HepG2 (cell line): ENCODE measurements around the gene ZFR. TPM values are rescaled to one million over a fixed set of nuclear protein-coding genes. Genes with fewer than 3 reads are reported as not detected.

Source experiments
- ATAC-seq: fragments of 200-7000 bp; cut with Tn5 transposase; 3 replicates; pipeline ENCODE4 v1.9.1; 2020; ENCODE audit warnings: mild to moderate bottlenecking, moderate library complexity
- BruUV-seq: library from RNA; stranded (reverse); fragments of 400-500 nt; replicated peaks from 2 replicates; lab custom pipeline; 2021; lab: Mats Ljungman, UMichigan
- CTCF ChIA-PET: fragments of 300-600 bp; formaldehyde crosslinking; extraction: SDS; loops from one replicate; lab custom pipeline; 2021; ENCODE audit warnings: low total read pairs, inconsistent platforms, low intra/inter-chr PET ratio; lab: Yijun Ruan, JAX
- POLR2A ChIA-PET: fragments of 350-600 bp; sonication (Branson Sonifier 250); formaldehyde crosslinking; loops from one replicate; lab custom pipeline; 2020; ENCODE audit warnings: antibody characterized with exemption, inconsistent platforms; lab: Yijun Ruan, JAX
- DNase-seq: peaks from one replicate; pipeline ENCODE4 v3.0.0-alpha.2; 2015; ENCODE audit warnings: low spot score
- FAIRE-seq: peaks from 3 replicates; lab custom pipeline; 2011; peaks lifted over from hg19 to GRCh38; lab: Jason Lieb, UNC
- H2AFZ ChIP-seq: one replicate; pipeline ENCODE4 v1.6.1; 2011; ENCODE audit warnings: low read length, inconsistent platforms
- H3K27ac ChIP-seq: fragments of 300-600 bp; 3 replicates; pipeline ENCODE4 v1.8.0; 2011; ENCODE audit warnings: mixed run types, mild to moderate bottlenecking, mixed read lengths, low read length, inconsistent platforms; ENCODE audit not compliant: insufficient read depth; ENCODE audit errors: extremely low read length
- H3K27me3 ChIP-seq, 2 experiments: fragments of 200-600 bp in 1 of 2; 2 replicates in 1 of 2; 3 replicates in 1 of 2; pipeline versions ENCODE4 v1.6.0 to v1.8.0; 2011; ENCODE audit warnings: low read length in 2 of 2, mild to moderate bottlenecking in 2 of 2, moderate library complexity in 2 of 2, inconsistent platforms in 1 of 2; ENCODE audit not compliant: insufficient read depth in 2 of 2, control insufficient read depth in 1 of 2
- H3K36me3 ChIP-seq, 2 experiments: fragments of 200-600 bp in 1 of 2; replicated peaks in 1 of 2; 2 replicates in 1 of 2; 3 replicates in 1 of 2; pipeline versions ENCODE4 v1.5.1 to v1.8.0; 2011; ENCODE audit warnings: low read length in 2 of 2, inconsistent platforms in 1 of 2; ENCODE audit not compliant: insufficient read depth in 2 of 2, control insufficient read depth in 1 of 2
- H3K4me1 ChIP-seq: 2 replicates; pipeline ENCODE4 v1.5.1; 2012; ENCODE audit warnings: low read length, inconsistent platforms; ENCODE audit not compliant: insufficient read depth
- H3K4me2 ChIP-seq: 2 replicates; pipeline ENCODE4 v1.6.0; 2011; ENCODE audit warnings: low read depth, low read length, inconsistent platforms
- H3K4me3 ChIP-seq, 3 experiments: fragments of 200-600 bp in 1 of 3; sonication (generic), shearing (Covaris generic) in 1 of 3; replicated peaks in 1 of 3; 2 replicates each; pipeline ENCODE4 v1.5.1; 2011 to 2016; ENCODE audit warnings: low read length in 3 of 3, inconsistent platforms in 2 of 3, low read depth in 2 of 3, mild to moderate bottlenecking in 2 of 3, control low read depth in 1 of 3, mixed read lengths in 1 of 3; ENCODE audit not compliant: insufficient read depth in 1 of 3
- H3K79me2 ChIP-seq: one replicate; pipeline ENCODE4 v1.6.1; 2011; ENCODE audit warnings: low read length, inconsistent platforms; ENCODE audit not compliant: insufficient read depth
- H3K9ac ChIP-seq: 2 replicates; pipeline ENCODE4 v1.6.0; 2011; ENCODE audit warnings: mild to moderate bottlenecking, low read depth, low read length, inconsistent platforms; ENCODE audit not compliant: insufficient read depth
- H3K9me3 ChIP-seq: 2 replicates; pipeline ENCODE4 v1.5.1; 2012; ENCODE audit warnings: mild to moderate bottlenecking, low read length
- H4K20me1 ChIP-seq: 2 replicates; pipeline ENCODE4 v1.6.0; 2011; ENCODE audit warnings: inconsistent platforms, mild to moderate bottlenecking, low read length, moderate library complexity; ENCODE audit not compliant: insufficient read depth
- CCAR2 ChIP-seq: fragments of 200-400 bp; formaldehyde crosslinking; optimal IDR thresholded peaks from 2 replicates; pipeline ENCODE3; 2018; ENCODE audit warnings: low read depth, mild to moderate bottlenecking, low read length, moderate library complexity
- DPF2 ChIP-seq: sonication (generic); formaldehyde crosslinking; IDR thresholded peaks from 2 replicates; pipeline ENCODE4 v1.4.0; 2020; ENCODE audit warnings: mild to moderate bottlenecking, low read depth, missing genetic modification reagents, borderline replicate concordance
- KDM6A ChIP-seq: IDR thresholded peaks from 2 replicates; pipeline ENCODE4 v1.6.1; 2016; ENCODE audit warnings: low read depth
- RBFOX2 ChIP-seq: fragments of 200-400 bp; formaldehyde crosslinking; IDR thresholded peaks from 2 replicates; pipeline ENCODE4 v1.6.1; 2017; ENCODE audit warnings: low read depth, mild to moderate bottlenecking, low read length
- ZNF264 ChIP-seq: sonication (generic); formaldehyde crosslinking; IDR thresholded peaks from 2 replicates; pipeline ENCODE4 v1.4.0; 2020; ENCODE audit warnings: missing genetic modification reagents
- ZNF512B ChIP-seq: sonication (generic); formaldehyde crosslinking; IDR thresholded peaks from 2 replicates; pipeline ENCODE4 v1.5.1; 2020; ENCODE audit warnings: missing genetic modification reagents, mild to moderate bottlenecking, borderline replicate concordance
- ZNF773 ChIP-seq: sonication (generic); formaldehyde crosslinking; IDR thresholded peaks from 2 replicates; pipeline ENCODE4 v1.4.0; 2020; ENCODE audit warnings: missing genetic modification reagents, borderline replicate concordance
- WGBS: methylation state at CpG from one replicate; pipeline ENCODE4 v1.1.6; 2017; ENCODE audit warnings: low lambda C conversion rate; 5-methylcytosine and 5-hydroxymethylcytosine counted together
- in situ Hi-C: cut with HindIII; loops from 2 replicates; pipeline ENCODE4 v1.10.0; 2017; ENCODE audit warnings: low pct_unique_long_range_greater_than_20kb; ENCODE audit not compliant: extremely low pct_ligation_motif_present
- intact Hi-C: fragments of 100-400 bp; cut with micrococcal nuclease; formaldehyde crosslinking; loops from one replicate; pipeline ENCODE4 v1.10.0; 2022; ENCODE audit not compliant: unreplicated experiment
- polyA plus RNA-seq, 8 experiments: library from polyadenylated mRNA; depleted of rRNA in 3 of 8; stranded (reverse) in 7 of 8; unstranded in 1 of 8; fragments of >200 nt; fragmentation: Illumina TruSeq in 4 of 8; extraction: Trizol in 4 of 8; gene quantifications; 2 replicates each; pipeline versions ENCODE4 v1.2.1 to v1.2.3, GENCODE V29; 2011 to 2016; ENCODE audit warnings: low read depth in 4 of 8, missing spikeins in 1 of 8, mixed read lengths in 1 of 8; ENCODE audit not compliant: insufficient read depth in 1 of 8
- total RNA-seq, 5 experiments: library from RNA; depleted of rRNA; stranded (reverse); fragments of >200 nt; fragmentation: Illumina TruSeq; extraction: Trizol; gene quantifications; 2 replicates each; pipeline ENCODE4 v1.2.3, GENCODE V29; 2016; ENCODE audit warnings: low read depth in 1 of 5
- TF ChIP-seq, protein P1 (sequence below): sonication (generic); formaldehyde crosslinking; IDR thresholded peaks from 2 replicates; pipeline ENCODE4 v1.5.0; 2020; ENCODE audit warnings: missing genetic modification reagents, mild to moderate bottlenecking, borderline replicate concordance
- TF ChIP-seq, protein P2 (sequence below), 2 experiments: sonication (generic) in 1 of 2; formaldehyde crosslinking in 1 of 2; IDR thresholded peaks; 2 replicates each; pipeline versions ENCODE4 v1.4.0 to v1.6.1; 2016 to 2020; ENCODE audit warnings: borderline replicate concordance in 1 of 2, low read depth in 1 of 2, mild to moderate bottlenecking in 1 of 2, missing genetic modification reagents in 1 of 2

ZFR gene
- total and polyA plus RNA-seq, 2 of the 13 experiments (the other 11 are each of a cell fraction or from before 2014, with no cell fraction given): 89.0 to 92.8 TPM

DNA sequence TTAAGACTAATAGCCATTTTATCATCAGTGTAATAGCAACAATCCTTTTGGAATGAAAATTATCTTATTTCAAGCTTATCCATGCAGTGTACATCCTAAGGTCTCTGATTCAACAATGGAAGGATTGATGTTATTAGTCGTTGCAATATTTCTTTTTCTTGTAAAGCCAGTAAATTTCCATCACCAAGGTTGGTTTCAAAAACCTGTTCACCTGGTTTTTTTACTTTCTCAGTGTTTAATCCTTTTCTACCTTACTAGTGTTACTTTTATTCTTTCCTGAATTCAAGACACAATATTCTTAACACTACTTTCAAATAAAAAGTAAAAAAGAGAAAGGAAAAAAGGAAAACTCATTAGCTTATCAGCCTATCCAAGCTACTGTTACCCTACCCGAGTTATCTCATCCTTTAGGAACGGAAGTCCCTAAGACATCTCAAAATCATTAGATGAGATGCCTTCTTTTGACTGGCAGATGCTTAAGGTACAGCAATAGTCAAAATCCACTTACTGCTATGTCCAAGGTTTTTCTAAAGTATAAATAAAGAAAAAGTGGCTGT, 5.4 kb downstream of the ZFR start:
- Histone ChIP-seq H3K4me3 (no peak overlapping the region), H2AFZ (no peak overlapping the region), H3K4me1 (peaks cover 56% of the 10 kb centered on the region), H3K9ac (no peak overlapping the region), H3K79me2 (peaks cover 94% of the 10 kb centered on the region), H4K20me1 (peaks cover 92% of the 10 kb centered on the region), H3K27ac (no peak overlapping the region), H3K27me3 (no peaks in the 10 kb centered on the region; a peak in 1 of 5 replicates), H3K4me2 (no peak overlapping the region), H3K36me3 (peaks cover 0 to 23% of the 10 kb centered on the region in 2 experiments; a peak in 3 of 5 replicates), H3K9me3 (no peaks in the 10 kb centered on the region)
- DNase-seq: no peak
- no peak for ATAC-seq
- no TSS peak for BruUV-seq
- TF ChIP-seq KDM6A (CRISPR knock-in tag) (no peak), ZNF264 (CRISPR knock-in tag) (no peak), ZNF512B (CRISPR knock-in tag) (no peak), RBFOX2 (0 out of 2 replicates have a peak, but pooled peaks have one; percentile 25), ZNF773 (CRISPR knock-in tag) (no peak), CCAR2 (no peak), DPF2 (CRISPR knock-in tag) (no peak)
- TF ChIP-seq, protein P1, sequence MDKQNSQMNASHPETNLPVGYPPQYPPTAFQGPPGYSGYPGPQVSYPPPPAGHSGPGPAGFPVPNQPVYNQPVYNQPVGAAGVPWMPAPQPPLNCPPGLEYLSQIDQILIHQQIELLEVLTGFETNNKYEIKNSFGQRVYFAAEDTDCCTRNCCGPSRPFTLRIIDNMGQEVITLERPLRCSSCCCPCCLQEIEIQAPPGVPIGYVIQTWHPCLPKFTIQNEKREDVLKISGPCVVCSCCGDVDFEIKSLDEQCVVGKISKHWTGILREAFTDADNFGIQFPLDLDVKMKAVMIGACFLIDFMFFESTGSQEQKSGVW (CRISPR knock-in tag): no peak
- TF ChIP-seq, protein P2, sequence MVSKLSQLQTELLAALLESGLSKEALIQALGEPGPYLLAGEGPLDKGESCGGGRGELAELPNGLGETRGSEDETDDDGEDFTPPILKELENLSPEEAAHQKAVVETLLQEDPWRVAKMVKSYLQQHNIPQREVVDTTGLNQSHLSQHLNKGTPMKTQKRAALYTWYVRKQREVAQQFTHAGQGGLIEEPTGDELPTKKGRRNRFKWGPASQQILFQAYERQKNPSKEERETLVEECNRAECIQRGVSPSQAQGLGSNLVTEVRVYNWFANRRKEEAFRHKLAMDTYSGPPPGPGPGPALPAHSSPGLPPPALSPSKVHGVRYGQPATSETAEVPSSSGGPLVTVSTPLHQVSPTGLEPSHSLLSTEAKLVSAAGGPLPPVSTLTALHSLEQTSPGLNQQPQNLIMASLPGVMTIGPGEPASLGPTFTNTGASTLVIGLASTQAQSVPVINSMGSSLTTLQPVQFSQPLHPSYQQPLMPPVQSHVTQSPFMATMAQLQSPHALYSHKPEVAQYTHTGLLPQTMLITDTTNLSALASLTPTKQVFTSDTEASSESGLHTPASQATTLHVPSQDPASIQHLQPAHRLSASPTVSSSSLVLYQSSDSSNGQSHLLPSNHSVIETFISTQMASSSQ (IDR thresholded peaks at IDR 0.05; ENCODE audit: low read depth): no peak
- TF ChIP-seq, protein P2 (CRISPR knock-in tag; IDR thresholded peaks at IDR 0.05; ENCODE audit: borderline replicate concordance): no peak
- intact Hi-C loops: no loop called here
- in situ Hi-C loops: no loop called here
- no peak for FAIRE-seq
- POLR2A ChIA-PET: interaction anchor here (1.3 kb wide), 1 partner anchor 35 kb away, joined by 5 read pairs; no protein-coding TSS in a partner anchor
- 97% methylated on average over 3 of the region's 3 CpGs for WGBS
- CTCF ChIA-PET: no interaction called here
